GM19193 (cell line): ENCODE measurements around the gene ZNF302.

Experiments
- POLR2A ChIP-seq: IDR thresholded peaks from 4 replicates; pipeline ENCODE4 v1.6.1; 2011; ENCODE audit not compliant: insufficient read depth, insufficient read length; ENCODE audit errors: extremely low read depth

The ZNF302 gene

DNA sequence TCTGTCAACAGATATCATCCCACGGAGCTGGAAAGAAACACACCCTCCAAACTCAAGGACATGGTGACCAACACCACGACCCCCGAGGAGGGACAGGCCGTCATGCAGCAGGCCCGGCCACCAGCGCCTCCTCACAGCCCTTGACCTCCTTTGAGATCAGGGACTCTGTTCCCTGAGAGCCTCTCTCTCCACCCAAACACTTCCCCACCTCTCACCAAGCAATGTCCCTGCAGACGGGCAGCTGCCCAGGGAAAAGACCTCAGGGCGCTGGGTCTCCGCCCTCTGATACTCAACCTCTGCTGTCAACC is 10.6 kb upstream of the ZNF302 start:
- no peak for TF ChIP-seq POLR2A

DNA sequence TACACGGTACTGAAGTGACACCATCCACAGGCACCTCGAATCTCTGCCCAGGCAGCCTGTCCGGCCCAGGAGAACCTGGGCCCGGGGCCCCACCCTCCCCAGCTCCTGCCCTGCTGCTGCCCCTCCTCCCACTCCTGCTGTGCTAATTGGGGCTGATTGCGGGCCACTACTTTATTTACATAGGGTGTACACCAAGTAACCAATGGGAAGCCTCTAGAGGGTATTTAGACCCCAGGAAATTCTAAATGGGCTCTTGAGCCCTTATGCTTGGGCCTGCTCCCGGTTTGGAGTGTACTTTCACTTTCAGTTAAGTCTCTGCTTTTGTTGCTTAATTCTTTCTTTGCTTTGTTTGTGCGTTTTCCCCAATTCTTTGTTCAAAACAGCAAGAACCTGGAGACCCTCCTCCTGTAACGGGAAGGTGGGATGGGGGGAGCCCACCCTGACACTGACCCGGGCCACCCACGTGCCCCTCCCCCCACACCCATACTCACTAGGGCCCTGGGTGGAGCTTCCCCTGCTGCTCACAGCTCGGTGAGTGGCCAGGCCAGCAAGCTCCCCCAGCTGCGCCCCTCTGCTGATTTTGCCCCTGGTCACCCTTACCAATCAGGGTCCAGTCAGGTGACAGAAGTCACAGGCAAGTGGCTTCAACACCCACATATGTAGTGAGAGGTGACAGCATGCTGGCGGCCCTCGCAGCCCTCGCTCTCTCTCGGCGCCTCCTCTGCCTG is 10.0 kb upstream of the ZNF302 start:
- no peak for TF ChIP-seq POLR2A

DNA sequence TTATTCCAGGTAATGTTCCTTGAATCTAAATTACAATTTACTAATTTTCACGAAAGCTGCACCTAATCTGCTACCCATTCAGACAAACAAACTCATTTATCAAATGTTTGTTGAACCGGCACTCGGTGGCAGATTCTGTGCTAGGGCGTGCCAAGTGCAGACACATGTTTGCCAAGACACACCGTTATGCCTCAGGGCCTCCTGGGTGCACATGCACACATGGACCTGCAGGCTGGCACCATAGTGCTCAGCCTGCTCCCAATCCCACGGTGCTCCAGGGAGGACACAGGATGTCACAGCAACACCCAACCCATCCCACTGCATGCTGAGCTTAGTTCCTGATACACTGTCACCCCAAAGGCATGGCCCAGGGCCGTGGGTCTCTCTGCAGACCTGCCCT is 8.2 kb upstream of the ZNF302 start:
- TF ChIP-seq POLR2A, result no peak

DNA sequence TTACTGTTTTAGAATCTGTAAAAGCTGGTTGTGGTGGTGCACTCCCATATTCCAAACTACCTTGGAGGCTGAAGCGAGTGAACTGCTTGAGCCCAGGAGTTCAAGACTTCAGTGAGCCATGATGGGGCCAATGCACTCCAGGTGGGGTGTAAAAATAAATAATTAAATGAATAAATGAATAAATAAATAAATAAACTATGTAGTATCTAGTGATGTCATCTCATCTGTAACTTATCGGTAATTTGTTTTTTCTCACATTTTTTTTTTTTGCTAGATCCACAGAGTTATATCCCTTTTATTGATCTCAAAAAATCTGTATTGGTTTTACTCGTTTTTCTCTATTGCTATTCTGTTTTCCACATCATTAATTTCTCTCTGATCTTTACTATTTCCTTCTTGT is 5.5 kb upstream of the ZNF302 start:
- TF ChIP-seq POLR2A, result no peak

DNA sequence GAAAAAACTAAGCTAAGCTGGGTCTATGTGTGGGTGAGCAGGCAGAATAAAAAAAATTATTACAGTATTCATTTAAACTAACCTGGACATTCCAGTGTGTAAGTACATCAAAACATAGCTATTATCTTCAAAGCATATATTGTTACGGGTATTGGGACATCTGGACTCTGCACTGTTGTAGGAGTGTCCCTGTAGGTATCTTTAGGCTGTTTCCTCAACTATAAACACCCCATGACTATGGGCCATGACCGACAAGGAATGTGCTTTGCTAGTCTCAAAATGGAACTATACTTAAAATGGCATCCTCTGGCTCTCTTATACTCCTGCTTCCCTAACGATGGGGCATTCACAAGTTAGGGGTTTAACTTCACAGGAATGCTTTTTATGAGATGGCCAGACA is 3.9 kb upstream of the ZNF302 start:
- TF ChIP-seq POLR2A, result no peak

DNA sequence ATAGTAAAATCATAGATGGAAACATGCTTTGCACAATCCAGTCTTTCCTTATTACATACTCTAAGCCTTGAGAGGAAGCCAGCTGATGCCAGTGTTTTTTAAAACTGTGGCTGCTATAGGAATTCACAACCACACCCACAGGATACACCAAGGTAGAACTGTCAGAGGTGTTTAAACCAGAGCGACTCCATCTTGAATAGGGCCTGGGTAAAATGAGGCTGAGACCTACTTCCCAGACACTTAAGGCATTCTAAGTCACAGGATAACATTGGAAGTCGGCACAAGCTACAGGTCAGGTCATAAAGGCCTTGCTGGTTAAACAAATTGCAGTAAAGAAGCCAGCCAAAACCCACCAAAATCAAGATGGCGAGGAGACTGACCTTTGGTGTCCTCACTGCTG is 2.2 kb upstream of the ZNF302 start:
- TF ChIP-seq POLR2A, result no peak

DNA sequence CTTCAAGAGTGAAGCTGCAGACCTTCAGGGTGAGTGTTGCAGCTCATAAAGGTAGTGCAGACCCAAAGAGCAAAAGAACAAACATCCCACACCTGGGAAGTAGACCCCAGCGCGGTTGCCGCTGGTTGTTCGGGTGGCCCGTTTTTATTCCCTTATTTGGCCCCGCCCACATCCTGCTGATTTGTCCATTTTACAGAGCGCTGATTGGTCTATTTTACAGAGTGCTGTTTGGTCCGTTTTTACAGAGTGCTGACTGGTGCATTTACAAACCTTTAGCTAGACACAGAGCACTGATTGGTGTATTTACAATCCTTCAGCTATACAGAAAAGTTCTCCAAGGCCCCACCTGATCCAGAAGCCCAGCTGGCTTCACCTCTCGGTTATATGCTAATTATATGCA is 1.6 kb upstream of the ZNF302 start:
- TF ChIP-seq POLR2A, result no peak

DNA sequence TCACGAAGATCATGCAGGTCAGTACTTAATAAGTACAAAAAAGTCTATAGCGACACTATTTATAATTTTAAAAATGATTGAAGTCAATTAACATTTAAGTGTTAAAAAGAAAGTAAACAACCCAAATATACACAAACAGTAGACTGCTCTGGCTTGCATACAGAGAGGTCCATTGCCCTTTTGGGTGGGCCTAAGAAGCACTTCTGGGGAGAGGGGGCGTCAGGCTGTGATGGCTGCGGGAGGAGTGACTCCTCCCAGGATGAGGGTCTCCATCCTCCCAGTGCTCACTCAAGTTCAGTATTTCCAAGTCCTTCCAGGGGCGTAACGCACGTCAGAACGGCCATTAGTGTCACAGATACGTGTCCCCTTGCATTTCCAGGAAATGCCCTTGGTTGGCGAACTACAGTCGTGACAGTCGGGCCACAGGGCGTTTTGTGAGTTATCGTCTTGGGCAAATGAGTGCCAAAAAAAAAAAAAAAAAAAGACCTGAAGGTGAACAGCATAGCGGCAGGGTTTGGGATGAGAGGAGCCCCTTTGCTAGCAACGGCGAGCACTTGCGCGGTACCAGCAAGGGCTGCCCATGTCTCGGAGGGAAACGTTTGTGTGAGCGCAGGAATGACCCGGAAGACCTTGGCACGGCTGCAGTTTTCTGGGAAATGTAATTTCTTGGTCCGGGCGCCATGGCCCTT is 637 bp upstream of the ZNF302 start, which contains the start of gene SCGB2B2:
Gene SCGB2B2 (minus strand): TSS at position 463 of the 689 bp plus-strand sequence. CDS start 82,596 bp downstream, outside the sequence.
- no peak for TF ChIP-seq POLR2A

DNA sequence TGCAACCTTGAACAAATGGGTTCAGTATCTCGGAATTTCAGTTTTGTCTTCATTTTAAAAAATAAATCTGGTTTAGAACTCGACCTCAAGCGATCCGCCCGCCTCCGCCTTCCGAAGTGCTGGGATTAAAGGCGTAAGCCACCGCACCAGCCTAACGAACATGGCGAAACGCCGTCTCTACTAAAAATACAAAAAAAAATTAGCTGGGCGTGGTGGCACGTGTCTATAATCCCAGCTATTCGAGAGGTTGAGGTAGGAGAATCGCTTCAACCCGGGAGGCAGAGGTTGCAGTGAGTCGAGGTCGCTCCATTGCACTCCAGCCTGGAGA is 571 bp downstream of the ZNF302 start:
- no peak for TF ChIP-seq POLR2A

DNA sequence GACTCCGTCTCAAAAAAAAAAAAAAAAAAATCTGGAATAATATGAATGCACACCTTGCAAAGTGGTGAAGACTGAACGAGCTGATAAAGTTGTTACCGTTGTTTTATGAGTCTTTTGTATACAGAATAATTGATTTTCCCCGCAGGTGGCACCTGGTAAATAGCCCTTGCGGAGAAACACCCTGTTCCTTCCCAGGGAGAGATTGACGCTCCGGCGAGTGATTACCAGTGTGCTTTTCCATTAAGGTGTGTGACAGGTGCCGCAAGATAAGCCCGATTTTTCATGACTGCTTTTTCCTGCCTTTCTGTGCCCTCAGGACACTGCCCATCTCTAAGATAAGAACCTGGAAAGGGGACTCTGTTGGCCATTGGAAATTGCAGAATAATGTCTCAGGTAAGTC is 943 bp downstream of the ZNF302 start:
- no peak for TF ChIP-seq POLR2A

DNA sequence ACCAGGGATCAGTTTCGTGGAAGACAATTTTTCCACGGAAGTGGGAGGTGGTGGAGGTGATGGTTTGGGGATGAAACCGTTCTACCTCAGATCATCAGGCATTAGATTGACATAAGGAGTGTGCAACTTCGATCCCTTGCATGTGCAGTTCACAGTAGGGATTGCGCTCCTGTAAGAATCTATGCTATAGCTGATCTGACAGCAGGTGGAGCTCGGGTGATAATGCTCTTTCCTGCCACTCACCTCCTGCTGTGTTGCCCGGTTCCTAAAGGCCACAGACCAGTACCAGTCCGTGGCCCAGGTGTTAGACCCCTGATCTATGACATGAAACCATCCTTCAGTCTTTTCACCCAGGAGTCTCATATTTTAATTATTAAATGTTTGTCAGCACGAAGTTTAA is 4.0 kb downstream of the ZNF302 start:
- no peak for TF ChIP-seq POLR2A

DNA sequence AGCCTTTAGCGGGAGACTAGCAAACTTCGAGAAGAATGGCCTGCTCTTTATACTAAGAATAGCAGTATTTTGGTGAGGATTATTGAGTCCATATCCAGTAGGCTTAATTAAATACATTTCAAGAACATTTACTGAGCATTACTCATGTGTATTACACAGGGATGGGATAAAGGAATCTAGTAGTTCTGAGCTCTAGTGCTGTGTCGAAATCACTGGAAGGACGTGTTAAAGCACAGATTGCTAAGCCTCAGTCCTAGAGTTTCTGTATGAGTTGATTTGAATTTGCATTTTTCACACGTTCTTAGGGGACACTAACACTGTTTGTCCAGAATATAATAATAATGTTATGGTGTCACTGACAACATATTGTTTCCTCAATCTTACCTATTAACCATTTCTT is 9.0 kb downstream of the ZNF302 start:
- no peak for TF ChIP-seq POLR2A

DNA sequence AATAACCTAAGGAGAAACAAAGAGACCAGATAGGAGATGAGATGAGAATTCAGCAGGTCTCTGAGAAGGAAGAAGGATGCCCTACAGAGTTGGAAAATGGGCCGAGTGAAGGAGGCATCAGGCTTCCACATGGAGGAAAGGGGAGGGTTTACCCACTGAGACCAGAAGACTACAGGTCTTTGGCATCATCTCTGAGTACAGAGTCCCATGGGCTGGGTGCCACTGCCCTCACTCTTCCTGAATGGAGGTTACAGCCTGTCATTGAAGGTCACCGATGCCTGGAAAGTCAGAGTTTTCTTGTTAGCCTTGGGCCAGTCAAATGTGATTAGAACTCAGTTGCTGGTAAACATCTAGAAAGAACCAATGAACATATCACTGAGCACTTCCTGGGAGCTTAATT is 9.9 kb downstream of the ZNF302 start:
- no peak for TF ChIP-seq POLR2A

DNA sequence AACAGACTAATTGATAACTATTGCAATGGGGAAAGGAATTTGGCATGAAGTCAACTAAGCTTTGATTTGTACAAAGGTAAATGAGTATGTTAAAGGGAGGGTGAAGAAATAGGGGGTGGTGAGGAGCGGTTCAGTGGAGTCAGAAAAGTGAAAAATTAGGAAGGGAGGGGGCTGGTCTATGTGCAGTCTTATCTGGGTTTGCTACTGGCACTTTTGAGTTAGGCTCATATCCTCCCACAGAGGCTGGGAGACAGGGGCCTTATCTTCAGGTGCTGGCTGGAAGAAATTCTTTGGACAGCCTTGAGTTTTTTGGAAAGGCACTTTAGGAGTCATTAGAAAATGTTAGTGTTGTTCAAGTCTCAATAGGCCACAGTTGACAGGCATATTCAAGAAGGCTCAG is 11.1 kb downstream of the ZNF302 start:
- no peak for TF ChIP-seq POLR2A

DNA sequence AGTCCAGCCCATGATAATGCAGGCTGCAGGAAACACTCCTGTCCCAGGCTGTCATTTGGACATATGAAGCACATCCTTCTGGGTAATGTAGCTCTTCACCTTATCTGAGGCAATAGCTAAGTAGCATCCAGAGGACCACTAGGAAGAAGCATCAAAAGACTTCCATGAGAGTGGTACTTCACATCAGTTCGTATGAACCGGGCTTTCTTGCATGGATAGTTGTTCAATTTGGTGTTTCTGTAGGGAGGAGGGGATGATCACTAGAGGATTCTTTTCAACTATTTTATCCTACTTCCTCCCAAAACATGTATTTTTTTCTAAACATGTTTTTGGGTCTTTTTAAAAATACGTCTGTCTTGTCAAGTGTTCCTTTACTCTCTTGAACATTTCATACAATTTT is 12.9 kb downstream of the ZNF302 start:
- TF ChIP-seq POLR2A, result no peak

DNA sequence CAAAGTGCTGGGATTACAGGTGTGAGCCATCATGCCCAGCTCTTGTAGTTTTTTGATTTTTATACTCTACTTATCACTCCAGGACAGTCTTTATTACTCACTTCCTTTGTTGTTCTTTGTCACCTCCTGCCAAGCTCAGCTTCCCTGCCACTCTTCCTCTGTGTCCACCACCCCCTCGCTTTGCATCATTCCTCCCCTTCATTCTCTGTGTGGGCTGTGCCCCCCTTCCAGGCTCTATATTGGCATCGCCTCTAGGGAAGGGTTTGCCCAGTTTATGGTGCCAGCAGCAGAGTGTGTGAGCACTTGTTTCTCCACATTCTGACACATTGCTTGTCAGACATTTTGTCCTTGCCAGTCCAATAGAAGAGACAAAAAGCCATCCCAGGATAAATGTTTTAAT is 15.1 kb downstream of the ZNF302 start:
- TF ChIP-seq POLR2A, result no peak

DNA sequence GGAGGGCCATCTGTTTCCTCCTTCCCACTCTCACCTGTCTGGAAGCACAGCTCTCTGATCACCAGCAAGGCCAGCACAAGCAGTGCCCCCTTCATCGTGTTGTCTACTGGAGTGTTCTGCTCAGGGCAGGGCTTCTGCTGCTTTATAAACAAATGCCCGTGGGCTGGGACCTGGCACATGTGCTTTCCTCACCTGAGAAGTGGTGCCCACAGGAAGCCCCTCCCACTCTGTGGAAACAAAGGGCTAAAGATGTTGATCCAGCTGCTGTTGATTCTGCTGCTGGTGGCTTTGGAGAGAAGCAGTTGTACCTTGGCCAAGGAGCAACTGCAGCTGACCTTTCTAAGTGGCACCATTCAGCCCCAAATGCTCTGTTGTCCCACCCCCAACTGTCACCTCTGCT is 30.2 kb downstream of the ZNF302 start:
- TF ChIP-seq POLR2A, result no peak
